GM21447 (cell line): Measurements from ENCODE around the gene PCIF1.
"Not testable (repeated sequence)": the region's sequence is repeated elsewhere in the genome, so short reads cannot be mapped to it uniquely, and the experiment has no call there.

Experiments used
- ATAC-seq: cut with Tn5 transposase; IDR thresholded peaks from one replicate; pipeline ENCODE4 v1.9.1; 2021; ENCODE audit not compliant: unreplicated experiment

The PCIF1 gene

GRCh38 chr20:45965169-45966002 is 30.9 kb downstream of the PCIF1 start:
- no peak for ATAC-seq

- no peak for ATAC-seq
Measured at GRCh38 chr20:45967551-45968080, 33.1 kb downstream of the PCIF1 start.

DNA sequence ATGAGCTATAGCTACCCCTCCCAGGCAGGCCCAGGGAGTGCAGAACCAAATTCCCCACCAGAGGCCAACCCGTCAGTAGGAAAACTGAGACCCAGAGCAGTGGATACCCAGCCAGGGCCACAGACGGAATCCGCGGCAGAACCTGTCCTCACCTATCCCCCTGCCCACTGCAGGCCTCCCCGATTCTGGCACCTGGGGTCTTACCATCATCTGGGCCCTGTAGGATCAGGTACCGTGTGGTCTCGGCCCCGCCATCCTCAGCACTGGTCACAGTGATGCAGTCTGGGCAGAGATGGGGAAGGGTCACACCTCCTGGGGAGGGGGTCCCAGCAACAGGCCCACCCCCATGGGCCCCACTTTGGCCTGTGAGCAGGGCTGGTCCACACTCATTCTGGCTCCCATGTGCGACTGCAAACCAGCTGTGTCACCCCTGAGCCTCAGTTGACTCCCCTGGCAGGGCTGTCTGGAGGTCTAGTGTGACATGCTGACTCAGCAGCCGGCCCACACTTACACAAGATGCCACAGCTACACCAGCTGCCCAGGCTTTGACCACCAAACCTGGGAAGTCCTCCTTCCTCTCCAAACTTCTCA is 33.7 kb downstream of the PCIF1 start:
- ATAC-seq, result no peak

DNA sequence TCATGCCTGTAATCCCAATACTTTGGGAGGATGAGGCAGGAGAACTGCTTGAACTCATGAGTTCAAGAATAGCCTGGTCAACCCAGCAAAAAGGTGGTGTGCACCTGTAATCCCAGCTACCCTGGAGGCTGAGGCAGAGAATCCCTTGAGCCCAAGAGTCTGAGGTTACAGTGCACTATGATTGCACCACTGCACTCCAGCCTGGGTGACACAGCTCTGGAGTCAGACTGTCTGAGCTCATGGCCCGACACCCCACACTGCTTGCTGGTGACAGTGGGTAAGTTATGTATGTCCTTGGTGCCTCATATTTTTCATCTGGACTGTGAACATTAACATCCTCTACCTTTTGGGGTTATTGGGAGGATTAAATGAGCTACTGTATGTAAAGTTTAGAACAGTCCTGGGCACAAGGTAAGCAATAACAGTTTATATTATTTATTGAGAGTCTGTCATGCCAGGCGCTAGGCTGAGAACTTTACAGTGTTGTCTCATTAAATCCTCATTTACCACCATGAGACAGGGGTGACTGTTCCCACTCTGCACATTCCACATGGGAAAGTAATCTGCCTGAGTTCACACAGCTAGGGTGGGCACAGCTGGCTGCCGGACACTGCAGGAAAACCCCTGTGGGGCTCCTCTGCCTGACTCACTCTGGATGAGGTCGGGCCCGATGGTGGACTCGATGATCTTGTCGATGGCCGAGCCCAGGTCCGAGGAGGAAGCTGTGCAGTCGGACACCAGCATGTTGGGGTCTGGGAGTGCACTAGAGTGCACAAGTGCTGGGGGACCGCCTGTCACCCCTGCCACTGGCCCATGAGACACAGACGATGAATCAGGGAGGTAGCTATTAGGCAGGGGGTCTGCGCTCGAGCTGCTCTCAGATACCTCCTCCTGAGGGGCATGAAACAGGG is 34.6 kb downstream of the PCIF1 start:
- ATAC-seq, result no peak

DNA sequence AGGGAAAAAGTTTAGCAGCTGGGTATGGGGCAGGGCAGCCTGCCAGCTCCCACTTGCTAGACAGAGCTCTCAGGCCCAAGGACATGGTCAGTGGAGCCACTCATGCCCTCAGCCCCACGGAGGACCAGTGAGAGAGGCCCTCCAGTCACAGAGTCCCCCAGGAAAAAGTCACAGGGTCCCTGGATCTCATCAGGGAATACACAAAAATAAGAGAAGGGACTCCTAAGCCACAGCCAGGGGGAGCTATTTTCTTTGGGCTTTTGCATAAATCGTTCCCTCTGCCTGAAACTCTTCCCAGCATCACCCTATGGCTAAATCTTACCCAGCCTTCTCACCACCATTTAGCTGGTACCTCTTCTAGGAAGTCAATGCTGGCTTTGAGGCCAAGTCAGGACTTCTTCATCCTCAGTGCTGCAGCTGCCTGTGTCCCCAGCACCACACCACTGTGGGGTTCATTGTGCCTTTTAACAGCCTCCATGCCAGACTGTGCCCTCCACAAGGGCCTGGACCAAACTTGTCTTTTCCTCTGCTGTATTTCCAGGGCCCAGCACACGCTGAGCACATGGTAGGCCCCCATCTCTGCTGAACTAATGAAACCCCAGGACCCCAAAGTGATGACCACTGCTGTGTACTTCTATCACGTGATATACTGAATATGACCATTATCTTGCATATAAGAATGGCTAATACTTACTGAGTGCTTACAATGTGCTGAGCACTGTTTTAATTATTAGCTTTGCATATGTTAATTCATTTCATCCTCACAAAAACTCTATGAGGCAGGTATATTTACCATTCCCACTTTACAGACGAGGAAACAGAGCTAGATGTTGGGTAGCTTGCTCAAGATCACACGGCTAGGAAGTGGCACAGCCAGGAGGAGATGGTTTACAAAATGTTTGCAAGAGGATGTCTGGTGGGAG is 35.5 kb downstream of the PCIF1 start:
- ATAC-seq, result no peak

GRCh38 chr20:45970646-45971424 is 36.4 kb downstream of the PCIF1 start:
- no peak for ATAC-seq

- ATAC-seq, result peak; percentile 33
Measured at GRCh38 chr20:45971425-45971674, 36.9 kb downstream of the PCIF1 start.

GRCh38 chr20:45971675-45972499 is 37.4 kb downstream of the PCIF1 start, which contains the start of gene ZNF335:
Gene ZNF335, minus strand, starts transcription at chr20:45972203. Its CDS starts 793 bp downstream, at chr20:45971410.
- ATAC-seq, result peak; percentile 63

DNA sequence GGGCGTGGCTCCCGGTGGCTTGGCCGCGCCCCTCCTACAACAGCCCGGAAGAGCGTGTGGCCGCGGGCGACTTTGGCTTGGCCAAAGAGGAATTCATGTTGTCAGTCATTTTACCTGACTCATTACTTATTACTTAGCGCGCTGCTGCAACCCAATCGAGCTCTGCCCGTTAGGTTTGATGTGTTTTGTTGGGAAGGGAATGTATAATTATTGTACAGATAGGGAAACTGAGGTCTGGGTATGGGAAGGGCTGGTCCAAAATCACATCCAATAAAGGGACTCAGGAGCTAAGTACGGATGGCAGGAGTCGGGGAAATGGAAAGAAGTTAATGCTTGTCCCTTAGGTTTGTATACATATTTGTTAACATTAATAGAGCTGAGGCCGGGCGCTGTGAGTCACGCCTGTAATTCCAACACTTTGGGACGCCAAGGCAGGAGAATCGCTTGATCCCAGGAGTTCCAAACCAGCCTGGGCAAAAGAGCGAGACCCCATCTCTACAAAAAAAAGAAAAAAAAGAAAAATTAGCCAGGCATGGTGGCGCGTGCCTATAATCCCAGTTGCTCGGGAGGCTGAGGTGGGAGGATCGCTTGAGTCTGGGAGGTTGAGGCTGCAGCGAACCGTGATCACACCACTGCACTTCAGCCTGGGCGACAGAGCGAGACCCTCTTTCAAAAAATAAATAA is 38.2 kb downstream of the PCIF1 start:
- no peak for ATAC-seq

DNA sequence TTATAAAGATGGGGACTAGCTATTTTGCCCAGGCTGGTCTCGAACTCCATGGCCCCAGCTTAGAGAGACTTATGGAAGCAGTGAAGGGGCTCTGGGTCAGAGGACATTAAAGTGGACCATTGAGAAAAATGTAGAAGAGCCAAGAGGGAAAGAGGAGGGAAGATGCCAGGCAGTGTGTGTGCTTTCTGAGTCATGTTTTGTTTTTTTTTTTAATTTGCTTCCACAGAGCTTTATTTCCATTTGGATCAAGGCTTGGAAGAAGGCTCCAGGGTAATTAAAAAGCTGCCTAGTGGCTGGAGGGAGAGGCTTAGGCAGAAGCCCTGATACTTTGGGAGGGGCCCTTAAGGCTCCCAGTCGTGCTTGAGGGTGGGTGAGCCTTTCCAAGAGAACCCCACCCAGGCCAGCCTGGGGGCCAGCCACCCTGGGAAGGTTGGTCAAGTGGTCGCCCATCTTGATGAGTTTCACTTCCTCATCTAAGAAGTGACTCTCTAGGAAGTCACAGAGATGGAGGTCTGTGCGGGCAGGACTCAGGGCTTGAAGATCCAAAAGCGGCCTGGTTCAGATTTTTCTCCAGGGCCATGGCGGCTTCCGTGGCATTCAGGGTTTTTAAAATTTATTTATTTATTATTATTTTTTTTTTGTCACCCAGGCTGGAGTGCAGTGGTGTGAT is 40.5 kb downstream of the PCIF1 start:
- ATAC-seq, result no peak

DNA sequence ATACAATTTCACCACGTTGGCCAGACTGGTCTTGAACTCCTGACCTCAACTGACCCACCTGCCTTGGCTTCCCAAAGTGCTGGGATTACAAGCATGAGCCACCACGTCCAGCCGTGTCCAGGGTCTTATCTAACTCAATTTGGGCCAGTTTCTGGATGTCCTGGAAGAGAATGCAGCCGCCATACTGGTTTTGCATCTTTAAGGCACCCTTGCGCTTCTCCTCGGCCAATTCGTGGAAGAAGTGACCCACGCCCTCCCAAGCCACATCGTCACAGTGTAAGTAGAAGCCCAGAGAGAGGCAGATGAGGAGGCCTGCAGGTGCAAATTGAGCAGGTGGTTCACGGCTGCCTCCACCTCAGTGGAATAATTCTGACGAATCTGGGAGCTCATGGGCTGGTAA is 41.2 kb downstream of the PCIF1 start:
- ATAC-seq, result no peak

- ATAC-seq, result no peak
Measured at GRCh38 chr20:45976086-45976485, 41.6 kb downstream of the PCIF1 start.

GRCh38 chr20:45981261-45981660 is 46.8 kb downstream of the PCIF1 start:
- no peak for ATAC-seq

DNA sequence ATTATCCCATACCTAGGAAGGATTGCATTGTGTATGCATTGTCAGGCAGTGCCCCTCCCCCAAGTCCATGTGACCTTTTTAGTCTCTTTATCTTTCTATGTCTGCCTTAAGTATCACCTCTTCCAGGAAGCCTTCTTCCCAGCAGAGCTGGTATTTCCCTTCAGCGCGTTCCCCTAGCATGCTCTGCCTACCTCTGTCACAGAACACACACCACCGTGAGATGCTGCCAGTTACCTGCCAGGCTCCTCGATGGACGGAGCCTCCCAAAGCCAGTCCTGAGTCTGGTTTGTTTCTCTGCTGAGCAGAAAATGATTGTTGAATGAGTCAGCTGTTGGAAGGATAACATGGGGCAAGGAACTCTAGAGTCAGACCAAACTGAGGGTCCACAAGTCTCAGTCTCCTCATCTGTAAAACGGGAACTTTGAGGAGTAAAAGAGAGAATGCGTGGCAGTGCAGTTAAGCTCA is 48.8 kb downstream of the PCIF1 start:
- no peak for ATAC-seq

DNA sequence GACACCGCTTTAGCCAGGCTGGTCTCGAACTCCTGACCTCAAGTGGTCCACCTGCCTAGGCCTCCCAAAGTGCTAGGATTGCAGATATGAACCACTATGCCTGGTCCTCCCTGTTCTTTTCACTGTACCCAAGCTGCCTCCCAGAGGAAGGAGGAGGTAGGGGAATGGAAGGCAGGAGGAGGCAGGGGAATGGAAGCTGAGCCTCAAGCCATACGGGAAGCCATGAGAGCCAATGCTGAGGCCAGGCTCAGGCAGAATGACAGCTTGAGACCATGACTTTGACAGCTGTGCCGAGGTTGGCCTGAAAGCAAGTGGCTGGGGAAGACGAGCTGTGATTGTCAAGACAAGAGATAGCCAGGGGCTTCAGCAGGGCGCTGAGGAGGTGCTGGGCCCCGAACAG is 51.1 kb downstream of the PCIF1 start:
- no peak for ATAC-seq

DNA sequence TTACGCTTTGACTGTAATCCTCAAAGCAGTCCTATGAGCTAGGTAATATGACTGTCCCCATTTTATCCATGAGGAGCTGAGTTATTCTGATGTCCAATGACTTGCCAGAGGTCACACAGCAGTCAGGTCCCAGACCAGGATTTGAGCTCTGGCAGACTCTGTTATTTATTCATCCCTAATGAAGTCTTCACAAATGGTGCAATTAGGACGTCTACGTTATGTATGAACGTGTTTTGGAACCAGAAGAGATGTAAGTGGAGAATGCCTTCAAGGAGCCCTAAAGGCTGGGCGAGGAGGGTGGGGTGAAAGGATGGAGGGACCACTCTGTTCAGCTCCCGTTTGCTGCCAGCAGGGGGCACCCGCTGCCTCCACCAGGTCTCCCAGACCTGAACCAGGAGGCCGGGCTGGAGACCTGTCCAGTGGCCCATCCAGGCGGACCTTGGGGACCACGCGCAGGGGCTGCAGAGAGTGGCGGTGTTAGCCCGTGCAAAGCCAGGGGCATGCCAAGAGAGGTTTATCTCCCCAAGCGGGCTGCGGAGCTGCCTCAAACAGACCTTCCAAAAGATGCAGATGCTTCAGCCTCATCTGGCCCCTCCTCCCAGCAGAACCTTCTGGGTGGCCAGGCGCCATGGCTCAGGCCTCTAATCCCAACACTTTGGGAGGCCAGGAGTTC is 52.8 kb downstream of the PCIF1 start:
- ATAC-seq, result no peak

DNA sequence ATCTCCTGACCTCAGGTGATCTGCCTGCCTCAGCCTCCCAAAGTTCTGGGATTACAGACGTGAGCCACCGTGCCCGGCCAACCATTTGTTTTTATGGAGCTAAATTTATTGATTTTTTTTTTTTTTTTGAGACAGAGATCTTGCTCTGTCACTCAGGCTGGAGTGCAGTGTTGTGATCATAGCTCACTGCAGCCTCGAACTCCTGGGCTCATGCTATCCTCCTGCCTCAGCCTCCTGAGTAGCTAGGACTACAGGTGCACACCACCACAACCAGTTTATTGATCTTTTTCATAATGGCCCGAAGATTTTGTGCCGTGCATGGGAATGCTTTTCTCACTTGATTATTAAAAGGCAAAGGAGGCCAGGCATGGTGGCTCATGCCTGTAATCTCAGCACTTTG is 54.3 kb downstream of the PCIF1 start:
- ATAC-seq, result not testable (repeated sequence)
